Activated CD4-positive, alpha-beta T cell treated with anti-CD3 and anti-CD28 coated beads, Interleukin-2, Interleukin-6, amounts not matched to agents 100 ng/mL and 50 ng/mL, durations not matched to agents 16 hours and 8 hours (primary cell): ENCODE data around the gene TLE6.
"Not testable (repeated sequence)": the region's sequence is repeated elsewhere in the genome, so short reads cannot be mapped to it uniquely, and the experiment has no call there.

ENCODE experiments used
- DNase-seq: peaks from one replicate; pipeline ENCODE4 v3.0.0-alpha.2; 2020

Gene TLE6

DNA sequence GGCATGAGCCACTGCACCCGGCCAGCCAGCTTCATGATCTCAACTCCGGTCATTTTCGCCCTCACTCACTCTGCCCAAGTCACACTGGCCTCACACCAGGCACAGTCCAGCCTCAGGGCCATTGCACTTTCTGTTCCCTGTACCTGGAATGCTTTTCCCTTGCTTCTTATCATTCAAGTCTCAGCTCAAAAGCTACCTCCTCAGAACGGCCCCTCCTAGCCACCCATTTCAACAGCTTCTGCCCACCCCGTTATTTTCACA is 54.2 kb downstream of the TLE6 start:
- DNase-seq, result no peak

- DNase-seq, result no peak
Measured at GRCh38 chr19:3033595-3034405, 56.4 kb downstream of the TLE6 start.

DNA sequence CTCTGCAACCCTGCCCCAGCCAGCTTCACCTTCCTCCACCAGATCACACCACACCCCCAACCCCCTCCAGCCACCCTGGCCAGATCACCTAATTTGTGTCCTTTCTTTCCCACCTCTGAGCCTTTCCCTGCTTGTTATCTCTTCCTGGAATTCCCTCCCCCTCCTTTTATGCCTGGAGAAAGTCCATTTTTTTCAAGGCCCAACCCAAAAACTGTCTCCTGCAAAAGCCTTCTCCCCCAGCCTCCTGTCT is 57.0 kb downstream of the TLE6 start:
- no peak for DNase-seq

DNA sequence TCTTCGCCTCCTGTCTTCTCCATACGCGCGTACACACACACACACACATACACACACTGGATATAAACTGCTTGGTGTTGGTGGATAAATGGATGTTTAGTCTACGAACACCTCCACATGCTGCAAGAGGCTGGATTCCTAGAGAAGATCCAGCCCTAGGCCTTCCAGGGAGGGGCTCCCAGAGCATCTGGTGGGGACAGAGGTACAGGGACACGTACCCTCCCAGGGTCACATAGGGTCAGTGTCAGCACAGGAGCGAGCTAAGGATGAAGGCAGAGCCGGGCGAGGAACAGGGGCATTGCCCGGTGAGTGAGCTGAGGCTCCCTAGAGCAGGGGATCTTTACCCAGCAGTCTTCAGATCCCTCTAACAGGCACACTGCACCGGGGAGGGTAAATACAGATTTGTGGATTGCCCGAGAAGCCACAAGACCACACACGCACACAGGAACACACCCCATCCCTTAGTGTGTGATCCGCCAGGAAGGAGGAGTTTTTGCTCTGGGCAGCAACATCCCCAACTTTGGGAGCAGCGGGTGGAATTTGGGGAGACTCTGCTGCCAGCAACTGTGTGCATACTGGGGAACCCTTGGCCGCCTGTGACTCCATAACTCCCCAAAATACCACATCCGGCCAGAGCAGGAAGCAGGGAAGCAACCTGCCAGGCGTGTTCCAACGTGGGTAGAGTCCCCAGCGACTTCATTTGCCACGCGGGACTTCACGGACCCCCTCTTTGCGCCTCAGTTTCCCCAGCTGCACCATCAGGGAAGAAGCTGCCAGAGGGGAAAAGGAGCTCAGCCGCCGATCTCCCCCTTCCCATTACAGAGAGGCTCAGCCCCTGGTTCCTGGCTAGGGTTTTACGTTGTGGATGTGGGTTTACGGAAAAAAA is 57.5 kb downstream of the TLE6 start:
- peak; percentile 65 for DNase-seq

DNA sequence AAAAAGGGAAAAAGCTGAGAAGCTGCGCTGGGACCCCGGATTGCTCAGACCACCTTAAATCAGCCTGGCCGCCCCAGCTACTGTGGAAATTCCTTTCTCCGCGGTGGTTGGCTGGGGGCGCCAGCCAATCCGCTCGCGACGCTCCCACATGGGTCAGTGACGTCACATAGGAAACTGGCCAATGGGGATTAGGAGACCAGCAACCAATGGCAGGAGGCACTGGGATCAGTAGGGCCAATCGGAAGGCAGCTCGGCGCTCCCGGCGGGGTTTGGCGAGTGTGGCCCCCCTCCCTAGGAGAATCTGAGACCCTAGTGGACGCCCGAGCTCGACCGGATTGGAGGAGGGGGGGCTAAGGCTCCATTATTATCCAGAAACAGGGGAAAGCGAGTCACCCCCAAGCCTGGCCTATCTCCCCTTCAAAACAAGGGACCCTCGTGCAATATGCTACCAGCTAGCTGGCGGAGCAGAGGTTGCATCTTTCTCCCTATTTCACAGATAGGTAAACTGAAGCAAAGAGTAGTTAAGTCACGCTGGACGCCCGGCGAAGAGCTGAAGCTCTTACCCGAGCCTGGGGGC is 58.3 kb downstream of the TLE6 start:
- DNase-seq, result peak; percentile 99

DNA sequence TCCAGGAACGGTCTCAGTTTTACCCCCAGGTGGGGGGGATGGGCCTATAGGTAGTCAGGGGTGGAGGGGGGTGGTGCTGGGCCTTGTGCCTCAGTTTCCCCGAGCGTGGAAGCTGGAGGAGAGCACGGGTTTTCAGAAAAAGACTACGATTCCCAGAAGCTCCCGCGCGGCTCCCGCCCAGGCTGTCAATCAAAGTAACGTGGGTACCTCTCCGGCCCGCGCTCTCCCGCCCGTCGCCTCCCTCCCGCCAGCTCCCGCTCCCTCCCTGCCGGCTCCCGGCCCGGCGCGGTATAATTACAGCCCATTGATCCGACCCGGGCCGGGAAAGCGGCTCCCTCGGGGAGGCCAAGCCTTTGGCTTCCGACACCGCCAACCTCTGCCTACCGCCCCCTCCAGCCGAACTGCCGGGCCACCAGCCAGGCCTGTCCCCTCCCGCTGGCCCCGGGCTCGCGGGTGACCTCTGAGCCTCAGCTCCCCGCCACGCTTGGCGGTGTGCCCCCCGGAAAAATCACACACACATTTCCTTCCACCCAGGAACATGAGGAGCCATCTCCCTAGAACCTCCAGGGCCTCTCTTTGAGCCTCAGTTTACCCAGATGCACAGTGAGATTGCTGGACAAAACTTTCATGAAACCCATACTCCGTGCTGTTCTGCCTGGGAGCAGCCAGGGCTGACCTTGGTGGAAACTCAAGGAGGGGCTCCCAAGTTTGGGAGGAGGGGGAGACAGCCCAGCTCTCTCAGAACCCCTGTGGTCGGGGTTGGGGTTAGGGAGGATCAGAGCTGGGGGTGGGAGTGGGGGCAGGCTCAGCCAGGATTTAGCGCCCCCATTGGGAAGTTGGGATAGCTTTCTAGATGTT is 59.0 kb downstream of the TLE6 start:
- DNase-seq, result peak; percentile 90

- not testable (repeated sequence) for DNase-seq
Measured at GRCh38 chr19:3036977-3037544, 59.7 kb downstream of the TLE6 start.

DNA sequence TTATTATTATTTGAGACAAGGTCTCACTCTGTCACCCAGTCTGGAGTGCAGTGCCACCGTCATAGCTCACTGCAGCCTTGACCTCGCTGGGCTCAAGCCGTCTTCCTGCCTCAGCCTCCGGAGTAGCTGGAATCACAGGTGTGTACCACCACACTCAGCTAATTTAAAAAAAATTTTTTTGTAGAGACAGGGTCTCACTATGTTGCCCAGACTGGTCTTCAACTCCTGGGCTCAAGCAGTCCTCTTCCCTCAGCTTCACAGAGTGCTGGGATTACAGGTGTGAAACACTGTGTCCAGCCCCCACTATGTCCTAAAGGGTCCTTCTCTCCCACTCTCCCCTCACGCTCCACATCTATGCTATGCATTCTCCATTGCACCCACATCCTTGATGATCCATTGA is 60.9 kb downstream of the TLE6 start:
- no peak for DNase-seq

- no peak for DNase-seq
Measured at GRCh38 chr19:3039125-3039524, 61.8 kb downstream of the TLE6 start.

GRCh38 chr19:3039641-3040077 is 62.3 kb downstream of the TLE6 start:
- DNase-seq, result no peak

DNA sequence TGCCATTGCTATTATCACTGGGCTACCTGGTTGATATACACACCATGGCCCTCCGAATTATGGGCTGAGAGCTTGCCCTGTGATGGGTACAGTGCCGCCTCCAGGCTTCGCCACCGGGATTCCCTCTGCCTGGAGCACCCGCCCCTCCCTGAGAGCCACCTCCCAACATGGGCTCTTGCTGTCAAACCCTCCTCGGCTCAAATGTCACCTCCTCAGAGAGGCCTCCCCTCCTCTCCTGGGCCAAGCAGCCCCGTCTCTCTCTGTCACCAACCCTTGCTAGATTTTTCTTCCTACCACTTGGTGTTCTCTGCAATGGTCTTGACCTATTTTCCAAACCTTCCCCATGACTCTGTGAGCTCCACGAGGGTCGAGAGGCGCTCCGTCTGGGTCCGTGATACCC is 64.0 kb downstream of the TLE6 start:
- DNase-seq, result no peak

DNA sequence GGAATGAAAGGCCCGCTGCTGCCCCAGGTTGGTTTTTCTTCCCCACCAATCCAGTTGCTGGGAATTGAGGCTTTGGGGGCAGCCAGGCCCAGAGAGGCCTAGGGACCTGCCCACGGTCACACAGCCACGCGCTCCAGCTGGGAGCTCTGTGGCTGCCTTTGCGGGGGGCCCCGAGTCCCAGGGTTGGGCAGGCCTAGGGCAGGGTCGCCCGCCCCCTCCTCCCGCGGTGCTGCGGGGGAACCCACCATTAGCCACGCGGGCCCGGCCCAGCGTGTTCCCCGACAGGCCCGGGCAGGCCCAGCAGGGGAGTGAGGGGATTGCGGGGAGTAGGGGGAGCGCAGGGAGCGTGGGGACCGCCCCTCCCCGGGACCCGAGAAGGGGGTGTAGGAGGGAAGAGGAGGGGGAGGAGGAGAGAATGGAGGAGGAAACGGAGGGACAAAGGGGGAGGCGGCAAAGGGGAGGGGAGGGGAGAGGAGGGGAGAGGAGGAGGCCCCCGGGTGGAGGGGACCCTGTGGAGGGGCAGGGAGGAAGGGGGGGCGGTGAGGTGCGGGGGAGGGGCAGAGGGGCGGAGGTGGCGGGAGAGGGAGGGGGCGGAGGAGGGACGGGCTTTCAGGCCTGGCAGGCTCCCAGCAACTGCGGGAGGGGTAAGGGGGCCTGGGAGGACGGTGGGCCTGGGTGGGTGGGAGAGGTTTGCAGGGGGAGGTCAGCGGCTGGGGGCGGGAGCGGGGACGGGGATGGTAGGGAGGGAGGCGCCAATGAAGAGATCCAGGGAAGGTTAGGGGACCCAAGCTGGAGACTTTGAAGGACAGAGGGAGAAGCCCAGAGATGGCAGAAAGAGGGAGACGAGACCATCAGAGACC is 64.6 kb downstream of the TLE6 start:
- DNase-seq, result no peak

DNA sequence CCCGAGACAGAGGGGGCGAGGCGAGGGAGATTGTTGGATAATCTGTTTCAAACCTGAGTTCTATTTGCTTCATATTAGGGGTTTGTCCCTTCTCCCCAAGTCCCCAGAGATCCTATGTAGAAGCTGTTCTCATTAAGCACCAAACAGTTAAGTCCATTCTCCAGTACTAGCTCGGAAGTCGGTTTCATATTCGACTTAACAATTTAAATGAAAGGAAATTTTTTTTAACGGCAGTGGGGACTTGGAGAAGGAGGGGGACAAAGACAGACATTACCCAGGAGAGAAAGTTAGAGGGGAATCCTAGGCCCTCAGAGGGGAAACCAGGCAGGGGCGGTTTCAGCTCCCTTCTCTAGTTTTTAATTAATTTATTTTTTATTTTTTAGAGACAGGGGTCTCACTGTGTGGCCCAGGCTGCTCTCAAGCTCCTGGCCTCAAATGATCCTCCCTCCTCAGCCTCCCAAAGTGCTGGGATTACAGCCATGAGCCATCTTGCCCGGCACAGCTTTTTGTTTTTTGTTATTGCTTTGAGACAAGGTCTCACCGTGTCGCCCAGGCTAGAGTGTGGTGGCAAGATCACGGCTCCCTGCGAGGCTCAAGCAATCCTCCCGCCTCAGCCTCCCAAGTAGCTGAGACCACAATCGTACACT is 65.4 kb downstream of the TLE6 start:
- no peak for DNase-seq
